ENCODE data around the gene C5orf34.

DNA sequence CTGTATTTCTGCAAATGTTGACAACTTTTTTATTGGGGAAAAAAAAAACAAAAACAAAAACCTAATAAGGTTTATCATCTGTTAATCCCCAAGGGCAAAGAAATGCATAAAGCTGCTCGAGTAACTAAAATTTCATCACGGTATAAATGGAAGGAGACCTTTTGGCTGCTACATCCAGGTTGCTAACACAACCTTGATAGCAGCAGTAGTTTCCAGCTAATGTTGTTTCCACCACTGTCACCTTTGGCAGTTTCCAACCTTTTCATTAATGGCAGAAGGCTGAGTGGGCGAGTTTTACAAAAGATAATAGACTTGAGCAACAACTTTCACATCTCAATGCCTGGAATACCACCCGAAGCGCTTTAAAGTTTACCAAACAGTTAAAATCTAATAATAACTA is 33.4 kb upstream of the C5orf34 start:
- TF ChIP-seq, protein P1, sequence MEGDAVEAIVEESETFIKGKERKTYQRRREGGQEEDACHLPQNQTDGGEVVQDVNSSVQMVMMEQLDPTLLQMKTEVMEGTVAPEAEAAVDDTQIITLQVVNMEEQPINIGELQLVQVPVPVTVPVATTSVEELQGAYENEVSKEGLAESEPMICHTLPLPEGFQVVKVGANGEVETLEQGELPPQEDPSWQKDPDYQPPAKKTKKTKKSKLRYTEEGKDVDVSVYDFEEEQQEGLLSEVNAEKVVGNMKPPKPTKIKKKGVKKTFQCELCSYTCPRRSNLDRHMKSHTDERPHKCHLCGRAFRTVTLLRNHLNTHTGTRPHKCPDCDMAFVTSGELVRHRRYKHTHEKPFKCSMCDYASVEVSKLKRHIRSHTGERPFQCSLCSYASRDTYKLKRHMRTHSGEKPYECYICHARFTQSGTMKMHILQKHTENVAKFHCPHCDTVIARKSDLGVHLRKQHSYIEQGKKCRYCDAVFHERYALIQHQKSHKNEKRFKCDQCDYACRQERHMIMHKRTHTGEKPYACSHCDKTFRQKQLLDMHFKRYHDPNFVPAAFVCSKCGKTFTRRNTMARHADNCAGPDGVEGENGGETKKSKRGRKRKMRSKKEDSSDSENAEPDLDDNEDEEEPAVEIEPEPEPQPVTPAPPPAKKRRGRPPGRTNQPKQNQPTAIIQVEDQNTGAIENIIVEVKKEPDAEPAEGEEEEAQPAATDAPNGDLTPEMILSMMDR (IDR thresholded peaks at IDR 0.05; ENCODE audit: low read length) = no peak
- TF ChIP-seq EZH2 (optimal IDR thresholded peaks at IDR 0.05; ENCODE audit: low read depth, low read length) = no peak
